Cardiac muscle cell (in vitro differentiated cells and primary cell): ENCODE results near the gene CHGA. TPM values are rescaled to one million over a fixed set of nuclear protein-coding genes. Genes with fewer than 3 reads are reported as not detected.

Source experiments
- DNase-seq, 2 donors: peaks; one replicate each; pipeline versions ENCODE4 v3.0.0 to v3.0.0-alpha.2; 2010 to 2017; ENCODE audit warnings: low read depth in 1 of 2, low spot score in 1 of 2
- H3K27ac ChIP-seq: fragments of 200-600 bp; sonication (generic); 2 replicates; pipeline ENCODE4 v1.5.1; 2016
- H3K27me3 ChIP-seq: fragments of 200-600 bp; sonication (generic); 2 replicates; pipeline ENCODE4 v1.6.0; 2016; ENCODE audit warnings: control low read depth
- H3K36me3 ChIP-seq: fragments of 200-600 bp; sonication (generic); 2 replicates; pipeline ENCODE4 v1.5.1; 2016; ENCODE audit warnings: control low read depth
- H3K4me1 ChIP-seq: fragments of 200-600 bp; sonication (generic); 2 replicates; pipeline ENCODE4 v1.8.1; 2017; ENCODE audit warnings: low read depth, mild to moderate bottlenecking, mixed run types
- H3K4me3 ChIP-seq: fragments of 200-600 bp; sonication (generic); 2 replicates; pipeline ENCODE4 v1.5.1; 2016; ENCODE audit warnings: mild to moderate bottlenecking
- H3K9me3 ChIP-seq: fragments of 200-600 bp; sonication (generic); 2 replicates; pipeline ENCODE4 v1.5.1; 2017; ENCODE audit warnings: low read depth, mild to moderate bottlenecking, control low read depth
- polyA plus RNA-seq: library from polyadenylated mRNA; unstranded; fragments of >200 nt; fragmentation: Nextera tagmentation; extraction: Ambion mirVana; gene quantifications from 2 replicates; pipeline ENCODE4 v1.2.1, GENCODE V29; 2016
- total RNA-seq: library from RNA; depleted of rRNA; stranded (reverse); fragments of >200 nt; gene quantifications from 2 replicates; pipeline ENCODE4 v1.2.3, GENCODE V29; 2016
- TF ChIP-seq, protein P1 (sequence below): IDR thresholded peaks from 2 replicates; pipeline ENCODE4 v1.5.1; 2012; ENCODE audit warnings: low read depth, mild to moderate bottlenecking, low read length

The CHGA gene
- total and polyA plus RNA-seq, 2 experiments from 2014 or later = 0.73 TPM; not detected in 1

- no peaks in the 10 kb centered on the region for H3K9me3 ChIP-seq
- no peaks in the 10 kb centered on the region for H3K27me3 ChIP-seq
- H3K36me3 ChIP-seq = no peaks in the 10 kb centered on the region
- TF ChIP-seq, protein P1, sequence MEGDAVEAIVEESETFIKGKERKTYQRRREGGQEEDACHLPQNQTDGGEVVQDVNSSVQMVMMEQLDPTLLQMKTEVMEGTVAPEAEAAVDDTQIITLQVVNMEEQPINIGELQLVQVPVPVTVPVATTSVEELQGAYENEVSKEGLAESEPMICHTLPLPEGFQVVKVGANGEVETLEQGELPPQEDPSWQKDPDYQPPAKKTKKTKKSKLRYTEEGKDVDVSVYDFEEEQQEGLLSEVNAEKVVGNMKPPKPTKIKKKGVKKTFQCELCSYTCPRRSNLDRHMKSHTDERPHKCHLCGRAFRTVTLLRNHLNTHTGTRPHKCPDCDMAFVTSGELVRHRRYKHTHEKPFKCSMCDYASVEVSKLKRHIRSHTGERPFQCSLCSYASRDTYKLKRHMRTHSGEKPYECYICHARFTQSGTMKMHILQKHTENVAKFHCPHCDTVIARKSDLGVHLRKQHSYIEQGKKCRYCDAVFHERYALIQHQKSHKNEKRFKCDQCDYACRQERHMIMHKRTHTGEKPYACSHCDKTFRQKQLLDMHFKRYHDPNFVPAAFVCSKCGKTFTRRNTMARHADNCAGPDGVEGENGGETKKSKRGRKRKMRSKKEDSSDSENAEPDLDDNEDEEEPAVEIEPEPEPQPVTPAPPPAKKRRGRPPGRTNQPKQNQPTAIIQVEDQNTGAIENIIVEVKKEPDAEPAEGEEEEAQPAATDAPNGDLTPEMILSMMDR = no peak
- no peak overlapping the region for H3K4me3 ChIP-seq
- H3K4me1 ChIP-seq = peaks cover 3% of the 10 kb centered on the region
- DNase-seq = no peak
- H3K27ac ChIP-seq = no peak overlapping the region
Observed at GRCh38 chr14:92969430-92969829, 46.5 kb downstream of the CHGA start.

DNA sequence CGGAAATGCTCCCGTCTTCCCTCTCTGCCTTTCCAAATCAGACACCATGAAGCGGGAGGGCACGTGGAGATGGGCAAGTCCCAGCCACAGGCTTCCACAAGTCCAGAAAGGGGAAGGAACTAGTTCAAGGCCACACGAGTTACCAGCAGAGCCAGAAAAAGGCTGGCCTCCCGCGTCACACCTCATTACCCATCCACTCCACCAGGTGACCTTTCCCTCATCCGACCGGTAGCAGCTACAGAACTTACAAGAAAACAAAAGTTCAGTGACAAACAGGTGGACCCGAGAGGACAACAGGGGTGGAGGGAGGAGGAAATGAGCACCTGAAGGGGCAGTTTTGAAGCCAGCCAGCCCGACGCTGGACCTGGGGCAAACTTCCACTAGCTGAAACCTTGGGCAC, 46.9 kb downstream of the CHGA start:
- Histone ChIP-seq H3K4me1 (no peaks in the 10 kb centered on the region), H3K27ac (no peak overlapping the region)

DNA sequence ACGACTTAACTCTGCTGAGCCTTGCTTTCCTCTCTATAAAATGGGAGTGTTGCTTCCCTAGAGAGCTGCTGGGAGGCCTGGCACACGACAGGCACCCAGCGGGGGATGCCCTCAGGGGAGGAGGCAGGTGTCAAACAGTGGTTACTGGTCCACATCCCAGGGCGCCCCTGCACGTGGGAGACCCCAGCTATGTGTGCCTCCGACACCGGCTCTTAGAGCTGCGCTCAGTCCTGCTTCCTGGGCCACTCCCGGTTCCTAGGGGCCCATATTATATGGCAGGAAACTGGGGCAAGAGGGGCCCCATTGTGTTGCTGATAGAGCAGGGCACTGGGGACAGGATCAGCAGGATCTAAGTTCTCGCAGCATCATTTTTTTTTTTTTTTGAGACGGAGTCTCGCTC, 47.3 kb downstream of the CHGA start:
- TF ChIP-seq, protein P1 = no peak

More for the DNA sequence above, 46.9 kb downstream of the CHGA start:
- Histone ChIP-seq H3K9me3 (no peaks in the 10 kb centered on the region), H3K27me3 (no peaks in the 10 kb centered on the region), H3K36me3 (no peaks in the 10 kb centered on the region), H3K4me3 (no peak overlapping the region)
- TF ChIP-seq, protein P1 = no peak
- no peak for DNase-seq

GRCh38 chr14:92971601-92972180, 48.7 kb downstream of the CHGA start:
- Histone ChIP-seq H3K4me3 (no peak overlapping the region), H3K27ac (no peak overlapping the region), H3K9me3 (no peaks in the 10 kb centered on the region), H3K36me3 (no peaks in the 10 kb centered on the region), H3K27me3 (no peaks in the 10 kb centered on the region), H3K4me1 (no peaks in the 10 kb centered on the region)
- DNase-seq = no peak
- TF ChIP-seq, protein P1 = no peak

More for the DNA sequence above, 47.3 kb downstream of the CHGA start:
- no peaks in the 10 kb centered on the region for H3K27me3 ChIP-seq
- no peak overlapping the region for H3K4me3 ChIP-seq
- H3K4me1 ChIP-seq = no peaks in the 10 kb centered on the region
- H3K27ac ChIP-seq = no peak overlapping the region
- no peaks in the 10 kb centered on the region for H3K9me3 ChIP-seq
- no peak for DNase-seq
- no peaks in the 10 kb centered on the region for H3K36me3 ChIP-seq

GRCh38 chr14:92973261-92973797, 50.4 kb downstream of the CHGA start:
- no peaks in the 10 kb centered on the region for H3K36me3 ChIP-seq
- H3K27ac ChIP-seq = no peak overlapping the region
- H3K9me3 ChIP-seq = no peaks in the 10 kb centered on the region
- no peaks in the 10 kb centered on the region for H3K27me3 ChIP-seq
- H3K4me1 ChIP-seq = no peaks in the 10 kb centered on the region
- peak; percentile 62 to 82 for DNase-seq
- TF ChIP-seq, protein P1 = peak; percentile 83
- H3K4me3 ChIP-seq = no peak overlapping the region
